Fibroblast of lung (primary cell): ENCODE results near the gene GGCX.

Source experiments
- EZH2 ChIP-seq: IDR thresholded peaks from 2 replicates; pipeline ENCODE4 v1.5.1; 2012; ENCODE audit warnings: low read length, control low read depth, mild to moderate bottlenecking; ENCODE audit errors: missing control alignments
- TF ChIP-seq, protein P1 (sequence below), 2 donors: IDR thresholded peaks in 1 of 2; conservative IDR thresholded peaks in 1 of 2; 1 replicate in 1 of 2; 2 replicates in 1 of 2; pipeline ENCODE4 v1.5.1; 2011 to 2012; ENCODE audit warnings: low read length in 2 of 2, control low read depth in 1 of 2, inconsistent platforms in 1 of 2, low read depth in 1 of 2, mild to moderate bottlenecking in 1 of 2

DNA sequence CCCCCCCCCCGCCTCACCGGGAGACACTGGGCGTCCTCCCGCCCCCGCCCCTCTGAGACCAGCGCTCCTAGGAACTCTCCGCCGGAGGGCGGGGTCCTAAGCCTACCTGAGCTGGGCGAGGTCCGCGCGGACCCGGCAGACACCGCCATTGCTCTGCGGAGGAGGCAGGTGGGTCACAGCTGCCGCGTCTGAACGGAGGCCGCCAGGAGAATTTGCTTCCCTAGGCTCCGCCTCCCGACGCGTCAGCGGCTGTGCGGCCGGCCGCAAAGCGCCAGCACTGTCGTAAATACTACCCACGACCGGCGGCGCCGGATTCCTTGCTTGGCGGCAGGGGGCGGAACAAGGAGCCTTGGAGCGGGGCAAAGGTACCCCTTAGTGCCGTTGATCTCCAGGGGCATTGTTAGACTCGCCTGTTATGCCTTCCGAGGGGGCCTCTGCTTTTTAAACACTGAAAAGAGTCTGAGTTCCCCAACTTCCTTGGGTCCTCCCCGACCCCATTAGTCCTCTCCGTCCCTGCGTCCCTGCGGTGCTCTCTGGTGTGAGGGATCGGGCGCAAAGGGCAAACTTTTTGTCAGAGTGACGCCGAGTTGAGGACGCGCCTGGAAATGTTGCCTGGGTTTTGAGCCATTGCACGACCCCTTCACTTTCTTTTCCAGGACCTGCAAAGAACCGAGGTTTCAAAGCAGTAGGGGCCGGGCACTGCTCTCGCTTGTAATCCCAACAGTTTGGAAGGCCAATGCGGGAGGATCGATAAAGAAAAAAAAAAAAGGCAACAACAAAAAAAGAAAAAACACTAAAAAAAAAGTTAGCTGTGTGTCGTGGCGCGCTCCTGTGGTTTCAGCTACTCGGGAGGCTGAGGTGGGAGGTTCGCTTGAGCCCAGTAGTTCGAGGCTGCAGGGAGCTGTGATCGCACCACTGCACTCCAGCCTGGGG lies at the start of gene GGCX:
- TF ChIP-seq, protein P1, sequence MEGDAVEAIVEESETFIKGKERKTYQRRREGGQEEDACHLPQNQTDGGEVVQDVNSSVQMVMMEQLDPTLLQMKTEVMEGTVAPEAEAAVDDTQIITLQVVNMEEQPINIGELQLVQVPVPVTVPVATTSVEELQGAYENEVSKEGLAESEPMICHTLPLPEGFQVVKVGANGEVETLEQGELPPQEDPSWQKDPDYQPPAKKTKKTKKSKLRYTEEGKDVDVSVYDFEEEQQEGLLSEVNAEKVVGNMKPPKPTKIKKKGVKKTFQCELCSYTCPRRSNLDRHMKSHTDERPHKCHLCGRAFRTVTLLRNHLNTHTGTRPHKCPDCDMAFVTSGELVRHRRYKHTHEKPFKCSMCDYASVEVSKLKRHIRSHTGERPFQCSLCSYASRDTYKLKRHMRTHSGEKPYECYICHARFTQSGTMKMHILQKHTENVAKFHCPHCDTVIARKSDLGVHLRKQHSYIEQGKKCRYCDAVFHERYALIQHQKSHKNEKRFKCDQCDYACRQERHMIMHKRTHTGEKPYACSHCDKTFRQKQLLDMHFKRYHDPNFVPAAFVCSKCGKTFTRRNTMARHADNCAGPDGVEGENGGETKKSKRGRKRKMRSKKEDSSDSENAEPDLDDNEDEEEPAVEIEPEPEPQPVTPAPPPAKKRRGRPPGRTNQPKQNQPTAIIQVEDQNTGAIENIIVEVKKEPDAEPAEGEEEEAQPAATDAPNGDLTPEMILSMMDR (conservative IDR thresholded peaks at IDR 0.05 in 1 of 2, IDR thresholded peaks at IDR 0.05 in 1 of 2; ENCODE audit: low read depth in 1 of 2, low read length in 2 of 2) = no peak
- TF ChIP-seq EZH2 = no peak
